Adrenal gland (tissue), 12 donors: ENCODE data around the gene CHAMP1. TPM values are rescaled to one million over a fixed set of nuclear protein-coding genes. Genes with fewer than 3 reads are reported as not detected.

Experiments used
- DNase-seq, 7 donors: peaks; one replicate each; pipeline ENCODE4 v3.0.0-alpha.2; 2019 to 2020
- H3K27ac ChIP-seq, 5 donors: fragments of 200-600 bp; sonication (generic) in 4 of 5; 1 replicate in 3 of 5; 2 replicates in 2 of 5; pipeline versions ENCODE4 v1.5.1 to v1.8.0; 2016 to 2020; ENCODE audit warnings: mild to moderate bottlenecking in 1 of 5
- H3K27me3 ChIP-seq: fragments of 200-600 bp; 2 replicates; pipeline ENCODE4 v1.8.0; 2021
- H3K36me3 ChIP-seq, 2 donors: fragments of 200-600 bp; replicated peaks in 1 of 2; 1 replicate in 1 of 2; 2 replicates in 1 of 2; pipeline versions ENCODE4 v1.5.1 to v1.8.0; 2018 to 2022
- H3K4me1 ChIP-seq, 2 donors: fragments of 200-600 bp; replicated peaks in 1 of 2; 1 replicate in 1 of 2; 2 replicates in 1 of 2; pipeline versions ENCODE4 v1.5.1 to v1.8.0; 2018 to 2021
- H3K4me3 ChIP-seq, 4 donors: fragments of 200-600 bp; sonication (generic) in 3 of 4; one replicate each; pipeline ENCODE4 v1.5.1; 2016 to 2018
- H3K9me3 ChIP-seq, 3 donors: fragments of 200-600 bp; sonication (generic) in 1 of 3; replicated peaks in 1 of 3; 1 replicate in 2 of 3; 2 replicates in 1 of 3; pipeline versions ENCODE4 v1.5.1 to v1.8.0; 2016 to 2021
- CTCF ChIP-seq, 6 experiments: fragments of 450-650 bp in 4 of 6; fragments of 200-600 bp in 2 of 6; sonication (generic) in 1 of 6; IDR thresholded peaks; 1 replicate in 5 of 6; 2 replicates in 1 of 6; pipeline versions ENCODE4 v1.5.1 to v1.8.0; 2016 to 2021; ENCODE audit warnings: antibody characterized with exemption in 6 of 6, mild to moderate bottlenecking in 2 of 6, moderate library complexity in 1 of 6
- POLR2A ChIP-seq, 2 donors: fragments of 450-650 bp; IDR thresholded peaks; one replicate each; pipeline ENCODE4 v1.6.1; 2017; ENCODE audit warnings: antibody characterized with exemption in 2 of 2, mild to moderate bottlenecking in 2 of 2, moderate library complexity in 1 of 2
- WGBS, 4 donors: extraction: QIAGEN DNeasy Blood & Tissue Kit in 2 of 4; methylation state at CpG; one replicate each; pipeline versions ENCODE4 v1.1.5 to v1.1.7; 2013 to 2017; 5-methylcytosine and 5-hydroxymethylcytosine counted together
- intact Hi-C, 2 donors: fragments of 100-400 bp; cut with DNase I; formaldehyde crosslinking; loops; one replicate each; pipeline versions ENCODE4 v1.14.1 to v1.15.0; 2022 to 2023
- polyA plus RNA-seq, 3 donors: library from polyadenylated mRNA; stranded (reverse); fragments of 200-250 nt in 2 of 3; fragments of 350-450 nt in 1 of 3; fragmentation: Illumina TruSeq in 1 of 3; extraction: RNeasy Lipid Tissue Mini Kit (QIAGEN cat#74804) in 1 of 3; gene quantifications; one replicate each; pipeline ENCODE4 v1.2.3, GENCODE V29; 2013 to 2014
- total RNA-seq, 9 donors: library from RNA; depleted of rRNA in 4 of 9; stranded (reverse); fragments of >200 nt in 4 of 9; fragments of 120-200 nt in 1 of 9; fragmentation: NEBNext Ultra II Directional in 1 of 9; extraction: Animal tissue kit (Norgen Biotek cat#: 25700) in 1 of 9; gene quantifications; one replicate each; pipeline versions ENCODE4 v1.1.0 to v1.2.4, GENCODE V29; 2013 to 2023
- donor health status: healthy with polysubstance abuse.
- donor health status: Bipolar disorder and iron deficiency.
- donor health status: DM: yes; HTN: yes; CAD: no.
- donor health status: DM: no; HTN: no; CAD: no.
- donor health status: DM: no; HTN: no; CAD: no.
- donor health status: DM: yes; HTN: yes; CAD: no.

CHAMP1 gene
- total and polyA plus RNA-seq, 12 donors = 3.8 to 23.9 (median 19.4) TPM

- H3K27me3 ChIP-seq = no peaks in the 10 kb centered on the region
- TF ChIP-seq POLR2A (IDR thresholded peaks at IDR 0.05) (no peak), CTCF (IDR thresholded peaks at IDR 0.05) (no peak)
- H3K4me1 ChIP-seq = peaks cover 15 to 26% of the 10 kb centered on the region in 2 donors
- H3K4me3 ChIP-seq = no peak overlapping the region
- no peaks in the 10 kb centered on the region for H3K36me3 ChIP-seq
- H3K27ac ChIP-seq = no peak overlapping the region
- no peak for DNase-seq
- H3K9me3 ChIP-seq = no peaks in the 10 kb centered on the region
- intact Hi-C loops = no loop called here
- 84 to 95% (median 92%) methylated on average over 4 of the region's 4 CpGs for WGBS, 4 donors
These were observed 35.2 kb upstream of the CHAMP1 start for GRCh38 chr13:114279146-114279545.

GRCh38 chr13:114279758-114280355 lies 34.4 kb upstream of the CHAMP1 start:
- H3K27ac ChIP-seq = peak overlapping the region in 2 of 5 donors; percentile 97 to 98
- H3K4me1 ChIP-seq = peaks cover 15 to 26% of the 10 kb centered on the region in 2 donors
- no peaks in the 10 kb centered on the region for H3K36me3 ChIP-seq
- TF ChIP-seq CTCF (IDR thresholded peaks at IDR 0.05) (no peak), POLR2A (IDR thresholded peaks at IDR 0.05) (no peak)
- WGBS, 4 donors = 88 to 95% (median 92%) methylated on average over 2 of the region's 2 CpGs
- H3K4me3 ChIP-seq = no peak overlapping the region
- DNase-seq = no peak
- H3K27me3 ChIP-seq = no peaks in the 10 kb centered on the region
- no peaks in the 10 kb centered on the region for H3K9me3 ChIP-seq
- intact Hi-C loops = no loop called here

DNA sequence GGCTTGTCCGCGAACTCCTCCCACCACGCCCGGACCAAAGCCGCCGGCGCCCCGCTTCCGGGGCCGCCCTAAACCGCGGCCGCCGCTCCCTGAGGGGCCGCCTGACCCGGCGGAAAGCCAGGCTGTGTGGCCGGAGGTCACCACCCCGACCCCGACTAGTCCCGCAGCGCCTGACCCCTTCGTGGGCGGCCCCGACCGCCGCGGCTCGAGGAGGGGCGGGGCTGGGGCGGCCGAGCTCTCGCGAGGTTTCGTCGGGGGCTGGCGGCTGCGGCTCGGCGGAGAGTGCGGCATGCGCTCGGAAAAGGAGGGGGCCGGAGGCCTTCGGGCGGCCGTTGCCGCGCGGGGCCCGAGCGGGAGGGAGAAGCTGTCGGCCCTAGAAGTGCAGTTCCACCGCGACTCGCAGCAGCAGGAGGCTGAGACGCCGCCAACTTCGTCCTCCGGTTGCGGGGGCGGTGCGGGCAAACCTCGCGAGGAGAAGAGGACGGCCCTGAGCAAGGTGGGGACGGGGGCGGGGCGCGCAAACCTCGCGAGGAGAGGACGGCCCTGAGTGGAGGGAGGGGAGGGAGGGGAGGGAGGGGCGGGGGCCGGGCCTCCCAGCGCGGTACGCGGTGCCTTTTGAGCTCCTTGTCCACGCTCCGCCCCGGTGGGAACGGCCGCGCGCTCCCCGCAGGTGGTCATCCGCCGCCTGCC lies 32.8 kb upstream of the CHAMP1 start, which contains the start of gene UPF3A:
UPF3A (plus strand) TSS at position 251 of the 690 bp plus-strand sequence; CDS start at position 290, 39 bp downstream.
- Histone ChIP-seq H3K27me3 (no peaks in the 10 kb centered on the region), H3K4me1 (peaks cover 15 to 26% of the 10 kb centered on the region in 2 donors), H3K9me3 (no peaks in the 10 kb centered on the region), H3K36me3 (peaks cover 0 to 4% of the 10 kb centered on the region in 2 donors), H3K27ac (peak within 1 kb of the TSS; percentile 97 to 99 (median 98)), H3K4me3 (peak within 1 kb of the TSS; percentile 57 to 91 (median 66))
- 0 to 1% (median 0%) methylated on average over 8 to 86 of the region's 89 CpGs; no CpG with 5 or more reads in 1 of the 4 donors for WGBS, 4 donors
- DNase-seq = peak; percentile 91 to 94 (median 92)
- intact Hi-C loops = no loop called here
- no peak for TF ChIP-seq CTCF (IDR thresholded peaks at IDR 0.05)
- peak; percentile 72 to 86 for TF ChIP-seq POLR2A (IDR thresholded peaks at IDR 0.05)

DNA sequence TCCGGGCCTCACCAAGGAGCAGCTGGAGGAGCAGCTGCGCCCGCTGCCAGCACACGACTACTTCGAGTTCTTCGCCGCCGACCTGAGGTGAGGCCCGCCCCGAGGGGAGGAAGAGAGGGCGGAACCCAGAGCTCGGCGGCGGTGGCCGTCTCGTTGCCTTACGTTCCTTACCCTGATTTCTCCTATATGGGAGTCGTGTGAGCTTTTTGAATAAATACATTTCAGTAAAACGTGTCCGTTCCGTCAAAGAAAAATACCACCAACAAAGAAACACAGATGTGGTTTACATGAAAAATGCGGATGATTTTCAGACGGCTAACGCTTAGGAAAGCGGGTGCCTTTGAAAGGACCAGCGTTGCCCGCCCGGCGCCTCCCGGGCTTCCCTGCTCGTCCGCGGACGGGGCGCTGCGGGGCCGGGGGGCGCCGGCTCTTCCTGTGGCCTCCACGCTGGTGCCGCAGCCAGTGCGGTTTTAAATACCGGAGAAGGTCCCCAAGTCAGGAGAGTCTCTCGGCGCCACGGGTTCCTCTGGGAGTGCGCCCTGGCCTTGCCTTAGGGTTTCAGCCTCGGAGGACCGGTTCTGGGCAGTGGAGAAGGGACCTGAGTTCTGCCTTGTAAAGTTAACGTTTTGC lies 32.1 kb upstream of the CHAMP1 start:
- intact Hi-C loops = no loop called here

More for the DNA sequence above, 32.1 kb upstream of the CHAMP1 start:
- peak; percentile 24 to 63 (median 41) for DNase-seq
- Histone ChIP-seq H3K27ac (peak overlapping the region; percentile 97 to 99 (median 98)), H3K36me3 (peaks cover 0 to 10% of the 10 kb centered on the region in 2 donors), H3K9me3 (no peaks in the 10 kb centered on the region), H3K4me3 (peak overlapping the region; percentile 16 to 91 (median 52)), H3K4me1 (peaks cover 15 to 26% of the 10 kb centered on the region in 2 donors), H3K27me3 (no peaks in the 10 kb centered on the region)
- TF ChIP-seq POLR2A (IDR thresholded peaks at IDR 0.05) = peak in 1 of 2 donors; percentile 69
- no peak for TF ChIP-seq CTCF (IDR thresholded peaks at IDR 0.05)
- WGBS, 4 donors = 0 to 2% (median 0%) methylated on average over 17 to 50 of the region's 50 CpGs
